Tongue (tissue), 2 donors: ENCODE measurements around the gene OXNAD1. TPM values are rescaled to one million over a fixed set of nuclear protein-coding genes. Genes with fewer than 3 reads are reported as not detected.
"Not testable (repeated sequence)": the region's sequence is repeated elsewhere in the genome, so short reads cannot be mapped to it uniquely, and the experiment has no call there.

ENCODE experiments used
- DNase-seq: peaks from one replicate; pipeline ENCODE4 v3.0.0-alpha.2; 2015
- total RNA-seq: library from RNA; depleted of rRNA; stranded (reverse); fragments of >200 nt; gene quantifications from one replicate; pipeline ENCODE4 v1.2.3, GENCODE V29; 2014

OXNAD1 gene
- total RNA-seq, 1 donor from 2014 or later = 15.7 TPM

GRCh38 chr3:16304061-16305010 lies 39.3 kb downstream of the OXNAD1 start:
- no peak for DNase-seq

DNA sequence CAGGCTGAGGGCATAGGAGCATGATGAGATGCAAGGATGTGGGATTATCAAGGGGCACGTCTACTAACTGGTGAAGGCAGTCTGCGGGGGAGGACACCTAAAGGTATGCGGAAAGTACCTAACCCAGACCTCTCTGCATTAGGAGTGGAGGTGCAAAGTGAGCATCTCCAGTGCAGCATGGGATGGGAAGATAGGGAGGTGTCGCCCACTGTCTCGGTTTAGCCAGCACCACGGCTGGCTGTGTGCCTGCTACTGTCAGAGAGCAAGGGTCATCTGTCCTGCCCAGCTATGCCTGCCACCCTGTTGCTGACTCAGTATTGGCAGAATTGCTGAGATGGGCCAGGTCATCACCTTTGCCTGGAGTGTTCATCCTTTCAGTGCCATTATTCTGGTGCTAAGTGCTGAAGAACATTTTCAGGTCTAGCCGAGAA lies 40.1 kb downstream of the OXNAD1 start:
- no peak for DNase-seq

- no peak for DNase-seq
Observed at GRCh38 chr3:16307832-16308531, 43.0 kb downstream of the OXNAD1 start.

- no peak for DNase-seq
Observed at GRCh38 chr3:16308727-16309126, 43.7 kb downstream of the OXNAD1 start.

GRCh38 chr3:16309558-16309957 lies 44.5 kb downstream of the OXNAD1 start:
- no peak for DNase-seq

DNA sequence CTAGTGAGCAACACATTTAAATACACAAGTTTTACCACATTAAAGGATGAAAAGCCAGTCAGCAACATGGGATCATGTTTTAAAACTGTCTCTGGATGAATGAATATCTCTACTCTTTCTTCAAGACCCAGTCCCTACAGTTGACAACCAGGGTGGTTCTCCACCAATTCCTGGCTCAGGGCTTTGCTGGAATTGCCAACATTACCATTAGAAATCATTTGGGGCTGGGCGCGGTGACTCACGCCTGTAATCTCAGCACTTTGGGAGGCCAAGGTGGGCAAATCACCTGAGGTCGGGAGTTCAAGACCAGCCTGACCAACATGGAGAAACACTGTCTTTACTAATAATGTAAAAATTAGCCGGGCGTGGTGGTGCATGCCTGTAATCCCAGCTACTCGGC lies 45.5 kb downstream of the OXNAD1 start:
- not testable (repeated sequence) for DNase-seq

DNA sequence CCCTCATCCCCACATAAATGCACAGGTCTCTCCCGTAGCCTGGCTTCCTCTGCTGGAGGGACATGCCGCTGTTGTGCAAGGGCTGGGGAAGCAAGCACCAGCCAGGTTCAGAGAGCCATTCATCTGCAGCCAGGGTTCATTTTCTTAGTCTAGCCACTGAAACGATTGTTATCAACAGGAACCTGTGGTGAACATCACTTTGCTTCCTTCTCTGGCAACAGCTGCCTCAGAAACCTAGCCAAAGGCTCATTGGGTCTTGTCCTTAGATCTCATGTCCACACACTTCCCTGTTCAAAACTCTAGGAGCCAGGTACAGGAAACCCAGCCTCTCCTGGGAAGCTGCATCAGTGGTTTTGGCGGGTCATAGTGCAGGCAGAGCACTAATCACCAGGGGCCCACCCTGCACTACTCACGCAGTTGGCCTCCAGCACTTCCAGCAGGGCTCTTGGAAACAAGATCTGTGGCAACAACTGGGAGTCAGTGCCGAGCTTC lies 47.0 kb downstream of the OXNAD1 start:
- no peak for DNase-seq

DNA sequence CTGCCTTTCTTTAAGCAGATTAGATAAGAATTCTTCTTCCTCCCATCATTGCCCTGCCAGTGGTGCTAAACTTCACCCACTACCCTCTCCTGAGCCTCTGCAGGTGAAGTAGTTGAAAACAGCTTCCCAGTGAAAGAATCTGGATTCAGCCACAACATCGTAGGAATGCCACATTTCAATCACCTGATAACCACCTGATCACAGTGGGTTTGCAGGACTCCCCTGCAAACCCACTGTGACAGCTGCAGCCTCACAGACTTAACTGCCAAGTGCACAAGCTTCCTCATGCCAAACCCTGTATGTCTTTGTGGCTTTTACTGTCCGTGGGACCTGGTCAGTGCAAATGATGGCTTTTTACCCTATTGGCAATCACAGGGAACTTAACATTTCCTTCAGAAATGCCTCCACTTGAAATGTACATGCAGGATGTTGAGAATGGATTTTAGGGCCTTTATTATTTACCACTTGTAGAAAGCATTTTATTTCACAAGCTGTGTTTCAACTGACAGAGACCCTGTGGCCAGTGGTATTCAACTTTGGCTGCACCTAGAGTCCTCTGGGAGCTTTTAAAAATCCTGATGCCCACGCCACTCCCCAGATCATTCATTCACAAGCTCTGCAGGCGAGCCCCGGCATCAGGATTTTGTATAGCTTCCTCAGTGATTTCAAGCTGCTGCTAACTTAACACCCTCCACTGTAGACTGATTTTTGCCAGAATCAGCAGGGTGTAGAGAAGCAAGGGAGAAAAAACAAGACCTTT lies 49.1 kb downstream of the OXNAD1 start:
- DNase-seq = no peak

DNA sequence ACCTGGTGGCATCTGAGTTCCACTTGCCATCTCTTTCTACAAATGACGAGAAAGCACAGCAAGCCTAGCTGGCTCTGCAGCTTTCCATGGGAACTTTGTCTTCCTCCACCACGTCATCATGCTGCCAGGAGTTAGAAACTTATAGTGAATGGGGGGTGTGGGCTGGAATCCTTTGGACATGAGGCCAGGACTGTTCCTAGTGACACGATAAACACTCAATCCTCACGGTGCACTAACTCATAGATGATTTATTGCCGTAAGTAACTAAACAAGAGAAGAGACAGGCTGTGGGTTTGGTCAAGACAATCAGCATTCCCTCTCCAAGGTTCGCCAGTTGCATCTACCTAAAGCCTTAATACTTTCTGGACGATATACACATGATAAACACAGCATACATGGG lies 50.6 kb downstream of the OXNAD1 start:
- no peak for DNase-seq

GRCh38 chr3:16316396-16316795 lies 51.4 kb downstream of the OXNAD1 start:
- DNase-seq = no peak

- DNase-seq = peak; percentile 27
Observed at GRCh38 chr3:16316847-16317560, 52.0 kb downstream of the OXNAD1 start.

DNA sequence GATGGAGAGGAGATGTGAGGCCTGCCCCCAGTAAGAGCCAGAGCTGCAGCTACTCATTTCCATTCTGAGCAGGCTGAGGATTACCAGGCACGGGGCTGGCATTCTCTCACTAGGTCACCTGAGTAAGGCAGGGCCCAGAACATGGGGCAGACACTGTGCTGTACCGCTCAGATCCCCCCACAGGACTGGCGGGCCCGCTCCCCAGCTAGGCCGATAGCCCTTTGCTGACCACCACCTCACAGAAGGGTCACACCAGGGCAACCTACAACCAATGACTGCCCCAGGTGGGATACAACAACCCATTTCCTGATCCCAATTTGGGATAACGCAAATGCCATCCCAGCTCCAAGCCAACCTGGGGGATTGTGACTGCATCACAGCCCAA lies 52.5 kb downstream of the OXNAD1 start:
- no peak for DNase-seq

DNA sequence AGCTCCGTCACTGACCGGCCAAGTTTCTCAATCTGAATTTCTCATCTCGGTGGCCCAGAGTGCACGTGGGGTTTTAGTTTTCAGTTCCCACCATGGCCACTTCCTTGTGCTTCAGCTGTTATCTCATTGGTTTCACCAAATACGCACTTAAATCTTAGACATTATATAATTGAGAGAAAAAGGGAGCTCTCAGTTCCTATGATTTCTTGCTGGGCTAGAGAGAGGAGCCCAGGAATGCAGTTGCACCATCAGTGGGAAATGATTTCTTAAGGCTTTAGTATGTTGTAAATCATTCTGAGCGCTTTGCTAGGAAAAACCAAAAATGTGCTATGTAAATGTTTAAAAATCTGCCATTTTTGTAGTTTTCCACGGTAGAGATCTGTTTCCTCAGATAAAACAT lies 53.2 kb downstream of the OXNAD1 start:
- no peak for DNase-seq

DNA sequence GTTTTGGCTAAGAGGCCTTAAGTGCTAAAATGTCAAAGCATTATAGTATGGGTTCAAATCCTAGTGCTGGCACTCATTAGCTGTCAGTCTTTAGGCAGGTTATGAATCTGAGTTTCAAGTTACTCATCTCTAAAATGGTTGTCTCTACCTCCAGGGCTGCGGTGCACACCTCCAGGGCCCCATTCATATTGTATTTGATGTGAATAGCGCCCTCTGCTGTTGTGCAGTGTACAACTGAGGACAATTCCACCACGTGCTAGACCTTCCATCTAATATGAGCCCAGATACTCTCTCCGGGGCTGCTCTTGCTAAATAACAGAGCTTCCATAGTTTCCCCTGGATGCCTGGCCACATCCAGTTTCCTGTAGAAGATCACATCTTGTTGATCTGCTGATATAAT lies 54.3 kb downstream of the OXNAD1 start:
- no peak for DNase-seq

- DNase-seq = no peak
Observed at GRCh38 chr3:16319723-16320122, 54.7 kb downstream of the OXNAD1 start.

DNA sequence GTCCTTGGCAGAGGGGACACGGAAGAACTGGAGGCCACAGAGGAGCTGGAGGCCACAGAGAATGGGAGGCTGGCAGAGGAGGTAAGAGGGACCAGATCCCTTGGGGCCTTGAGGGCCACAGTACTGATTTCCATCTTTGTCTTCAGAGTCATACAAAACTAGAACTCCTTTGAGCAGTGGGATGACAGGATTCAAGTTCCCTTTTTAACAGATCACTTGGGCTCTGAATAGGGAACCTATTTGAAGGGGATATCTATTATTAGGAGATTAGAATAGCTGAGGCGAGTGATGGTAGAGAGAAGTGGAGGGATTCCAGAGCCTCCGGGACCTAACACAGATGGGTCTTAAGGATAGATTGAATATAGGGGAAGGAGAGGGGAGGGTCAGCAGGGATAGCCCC lies 55.7 kb downstream of the OXNAD1 start:
- DNase-seq = no peak

DNA sequence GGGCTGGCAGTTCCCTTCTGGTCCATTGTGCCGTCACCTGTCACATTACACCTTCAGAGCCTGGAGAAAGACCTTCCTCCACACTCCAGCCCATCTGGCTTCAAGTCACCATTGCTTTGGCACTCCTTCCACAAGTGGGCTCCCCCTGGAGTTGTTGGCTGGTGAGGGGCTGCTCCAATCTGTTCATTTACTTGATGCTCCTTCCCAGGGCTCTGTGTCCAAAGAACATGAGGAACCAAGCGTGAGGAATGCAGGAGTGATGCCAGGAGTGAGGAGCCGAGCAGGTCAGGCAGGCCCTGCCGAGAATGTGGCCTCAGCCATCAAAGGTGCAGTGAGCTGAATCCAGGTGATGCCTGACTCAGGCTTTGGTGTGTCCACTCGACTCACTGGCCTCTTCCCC lies 57.2 kb downstream of the OXNAD1 start:
- DNase-seq = no peak

GRCh38 chr3:16323737-16324136 lies 58.7 kb downstream of the OXNAD1 start:
- no peak for DNase-seq

DNA sequence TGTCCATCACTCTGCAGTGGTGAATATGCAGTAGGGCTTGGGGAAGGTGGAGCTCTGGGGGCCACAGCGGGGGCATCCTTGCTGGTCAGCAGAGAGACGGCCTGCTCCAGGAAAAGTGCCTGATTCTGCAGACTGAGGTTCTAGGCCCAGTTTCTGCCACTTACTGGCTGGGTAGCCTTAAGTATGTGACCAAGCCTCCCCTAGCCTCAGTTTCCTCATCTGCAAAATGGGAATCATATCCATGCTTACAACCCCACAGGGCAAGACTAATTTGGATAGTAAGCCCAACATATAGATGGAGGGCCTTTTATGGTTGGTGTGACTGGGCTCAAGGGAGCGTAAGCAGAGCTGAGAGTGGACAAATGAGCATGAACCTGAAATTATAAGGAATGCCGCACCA lies 60.8 kb downstream of the OXNAD1 start:
- no peak for DNase-seq

GRCh38 chr3:16326724-16327349 lies 61.8 kb downstream of the OXNAD1 start:
- DNase-seq = no peak

GRCh38 chr3:16328124-16328523 lies 63.1 kb downstream of the OXNAD1 start:
- no peak for DNase-seq
